Spinal cord (tissue), 10 donors: Measurements from ENCODE around the gene SUSD2. TPM values are rescaled to one million over a fixed set of nuclear protein-coding genes. Genes with fewer than 3 reads are reported as not detected.

Experiments
- DNase-seq, 6 donors: peaks; one replicate each; pipeline versions ENCODE4 v3.0.0 to v3.0.0-alpha.2; 2013 to 2015; ENCODE audit warnings: low spot score in 6 of 6, low read depth in 4 of 6
- H3K27ac ChIP-seq: one replicate; pipeline ENCODE4 v1.5.1; 2013; ENCODE audit warnings: low read depth, low read length, control low read depth
- H3K27me3 ChIP-seq: one replicate; pipeline ENCODE4 v1.6.1; 2013; ENCODE audit warnings: low read length; ENCODE audit not compliant: control insufficient read depth, insufficient read depth
- H3K36me3 ChIP-seq: one replicate; pipeline ENCODE4 v1.6.1; 2013; ENCODE audit warnings: low read length; ENCODE audit not compliant: control insufficient read depth, insufficient read depth
- H3K4me1 ChIP-seq: one replicate; pipeline ENCODE4 v1.6.1; 2013; ENCODE audit warnings: low read length; ENCODE audit not compliant: control insufficient read depth, insufficient read depth
- H3K4me3 ChIP-seq: one replicate; pipeline ENCODE4 v1.5.1; 2013; ENCODE audit warnings: low read depth, low read length, control low read depth
- H3K9me3 ChIP-seq: one replicate; pipeline ENCODE4 v1.6.1; 2013; ENCODE audit warnings: low read length; ENCODE audit not compliant: control insufficient read depth, insufficient read depth
- WGBS: methylation state at CpG from one replicate; pipeline ENCODE4 v1.1.5; 2013; ENCODE audit warnings: missing lambda C conversion rate; ENCODE audit not compliant: insufficient coverage; 5-methylcytosine and 5-hydroxymethylcytosine counted together
- polyA plus RNA-seq, 2 donors: library from polyadenylated mRNA; unstranded; fragments of 120-200 nt; gene quantifications; one replicate each; pipeline ENCODE4 v1.2.1, GENCODE V29; 2013; ENCODE audit not compliant: insufficient read length in 2 of 2
- total RNA-seq, 2 donors: library from RNA; depleted of rRNA in 1 of 2; stranded (reverse); fragments of 120-200 nt in 1 of 2; fragments of >200 nt in 1 of 2; gene quantifications; one replicate each; pipeline versions ENCODE4 v1.2.3 to v1.2.4, GENCODE V29; 2013 to 2014
- donor health status: healthy.

Gene SUSD2
- total and polyA plus RNA-seq, 4 donors: 4.9 to 21.4 (median 16.0) TPM

GRCh38 chr22:24160546-24160945, 20.7 kb upstream of the SUSD2 start:
- Histone ChIP-seq H3K9me3 (no peaks in the 10 kb centered on the region), H3K27ac (no peak overlapping the region), H3K27me3 (peaks cover 1% of the 10 kb centered on the region), H3K4me1 (peaks cover 48% of the 10 kb centered on the region), H3K36me3 (peaks cover 62% of the 10 kb centered on the region), H3K4me3 (no peak overlapping the region)
- DNase-seq: no peak
- 95% methylated on average over 6 of the region's 6 CpGs for WGBS

DNA sequence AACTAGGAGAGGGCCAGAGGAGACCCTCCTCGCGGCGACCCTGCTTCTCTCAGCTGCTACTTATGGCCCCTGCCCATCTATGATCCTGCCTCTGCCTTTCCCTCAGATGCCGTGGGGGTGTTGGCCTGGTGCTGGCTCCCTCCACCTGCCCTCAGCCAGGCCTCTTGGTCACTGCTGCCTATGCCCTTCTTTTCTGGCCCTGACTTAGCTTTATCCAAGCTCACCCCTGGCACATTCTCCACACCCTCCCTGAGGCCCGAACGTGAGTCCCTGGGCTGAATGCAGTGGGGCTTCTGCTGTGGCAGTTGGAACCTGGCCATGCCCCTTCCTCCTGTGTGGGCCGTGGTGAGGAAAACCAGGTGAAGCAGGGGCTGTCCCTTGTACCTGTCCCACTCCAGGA, 19.8 kb upstream of the SUSD2 start:
- Histone ChIP-seq H3K4me3 (no peak overlapping the region), H3K36me3 (peaks cover 70% of the 10 kb centered on the region), H3K9me3 (no peaks in the 10 kb centered on the region), H3K4me1 (peaks cover 44% of the 10 kb centered on the region), H3K27ac (no peak overlapping the region), H3K27me3 (no peaks in the 10 kb centered on the region)
- no peak for DNase-seq
- 70% methylated on average over 4 of the region's 7 CpGs for WGBS

DNA sequence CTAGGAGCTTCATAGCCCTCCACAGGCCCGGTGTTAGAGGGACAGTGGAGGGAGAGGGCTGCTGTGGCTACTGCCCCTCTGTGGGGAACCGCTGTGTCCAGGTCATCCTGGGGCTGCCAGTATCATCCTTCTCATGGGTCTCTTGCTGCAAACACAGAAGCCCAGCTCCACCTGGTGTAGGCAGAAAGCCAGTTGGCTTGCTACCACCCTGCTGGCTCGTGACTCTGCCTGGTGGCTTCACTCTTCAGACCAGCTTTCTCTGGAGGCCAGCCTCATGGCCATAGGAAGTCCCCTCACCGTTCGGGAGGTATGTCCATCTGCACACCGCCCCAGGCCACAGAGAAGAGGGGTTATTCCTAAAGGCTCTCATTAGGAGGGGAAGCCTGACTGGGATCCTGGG, 19.4 kb upstream of the SUSD2 start:
- no peak overlapping the region for H3K27ac ChIP-seq
- peak in 1 of 6 donors; percentile 36 for DNase-seq
- WGBS: 70% methylated on average over 3 of the region's 6 CpGs
- no peaks in the 10 kb centered on the region for H3K27me3 ChIP-seq
- H3K9me3 ChIP-seq: no peaks in the 10 kb centered on the region
- peaks cover 40% of the 10 kb centered on the region for H3K4me1 ChIP-seq
- H3K4me3 ChIP-seq: no peak overlapping the region
- peaks cover 74% of the 10 kb centered on the region for H3K36me3 ChIP-seq

GRCh38 chr22:24162436-24162835, 18.9 kb upstream of the SUSD2 start:
- Histone ChIP-seq H3K4me3 (no peak overlapping the region), H3K4me1 (peaks cover 34% of the 10 kb centered on the region), H3K27ac (no peak overlapping the region), H3K27me3 (no peaks in the 10 kb centered on the region), H3K9me3 (no peaks in the 10 kb centered on the region), H3K36me3 (peaks cover 77% of the 10 kb centered on the region)
- DNase-seq: peak in 2 of 6 donors; percentile 25 to 55
- 33% methylated on average over 6 of the region's 6 CpGs for WGBS

- H3K27me3 ChIP-seq: no peaks in the 10 kb centered on the region
- no peaks in the 10 kb centered on the region for H3K9me3 ChIP-seq
- peaks cover 83% of the 10 kb centered on the region for H3K36me3 ChIP-seq
- DNase-seq: no peak
- peaks cover 27% of the 10 kb centered on the region for H3K4me1 ChIP-seq
- no peak overlapping the region for H3K27ac ChIP-seq
- 95% methylated on average over 10 of the region's 10 CpGs for WGBS
- no peak overlapping the region for H3K4me3 ChIP-seq
Measured at GRCh38 chr22:24164243-24164642, 17.0 kb upstream of the SUSD2 start.

GRCh38 chr22:24164940-24165339, 16.3 kb upstream of the SUSD2 start:
- Histone ChIP-seq H3K9me3 (no peaks in the 10 kb centered on the region), H3K27me3 (no peaks in the 10 kb centered on the region), H3K4me1 (peaks cover 27% of the 10 kb centered on the region), H3K36me3 (peaks cover 83% of the 10 kb centered on the region), H3K4me3 (no peak overlapping the region), H3K27ac (no peak overlapping the region)
- no peak for DNase-seq
- 88% methylated on average over 5 of the region's 6 CpGs for WGBS

GRCh38 chr22:24165673-24166072, 15.6 kb upstream of the SUSD2 start:
- 92% methylated on average over 5 of the region's 5 CpGs for WGBS
- H3K9me3 ChIP-seq: no peaks in the 10 kb centered on the region
- peaks cover 83% of the 10 kb centered on the region for H3K36me3 ChIP-seq
- DNase-seq: no peak
- no peaks in the 10 kb centered on the region for H3K27me3 ChIP-seq
- no peak overlapping the region for H3K4me3 ChIP-seq
- peaks cover 31% of the 10 kb centered on the region for H3K4me1 ChIP-seq
- H3K27ac ChIP-seq: no peak overlapping the region

- no peak overlapping the region for H3K4me3 ChIP-seq
- 95% methylated on average over 15 of the region's 20 CpGs for WGBS
Measured at GRCh38 chr22:24166811-24167210, 14.5 kb upstream of the SUSD2 start.

DNA sequence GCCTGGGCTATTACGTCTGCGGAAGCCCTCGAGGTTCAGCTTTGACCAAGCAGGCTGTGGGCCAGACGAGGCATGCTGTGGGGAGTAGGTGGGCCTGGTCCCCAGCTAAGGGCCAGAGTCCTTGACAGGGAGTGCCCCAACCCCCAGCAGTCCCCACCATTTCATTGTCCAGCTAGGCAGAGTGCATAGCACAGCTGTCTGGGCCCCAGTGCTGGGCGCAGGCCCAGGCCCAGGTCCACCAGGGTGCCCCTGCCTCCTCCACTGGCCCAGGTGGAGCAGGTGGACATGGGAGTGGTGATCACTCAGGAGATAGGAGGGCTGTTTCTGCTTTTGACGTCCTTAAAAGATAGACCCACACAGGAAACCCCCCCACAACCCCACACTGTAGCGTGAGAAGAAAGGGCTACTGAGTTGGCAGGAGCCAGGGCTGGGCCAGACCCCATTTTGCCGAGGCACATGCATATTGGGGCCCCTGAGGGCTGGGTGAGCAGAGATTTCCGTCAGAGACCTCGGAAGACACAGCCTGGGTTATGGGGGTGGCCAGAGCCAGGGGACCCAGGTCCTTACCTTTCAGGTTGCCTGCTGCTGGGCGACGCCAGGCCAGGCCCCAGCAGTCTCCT, 11.7 kb upstream of the SUSD2 start:
- no peak overlapping the region for H3K27ac ChIP-seq
- H3K4me1 ChIP-seq: peaks cover 6% of the 10 kb centered on the region
- peaks cover 98% of the 10 kb centered on the region for H3K36me3 ChIP-seq
- H3K9me3 ChIP-seq: no peaks in the 10 kb centered on the region
- WGBS: 88% methylated on average over 6 of the region's 12 CpGs
- no peaks in the 10 kb centered on the region for H3K27me3 ChIP-seq
- H3K4me3 ChIP-seq: no peak overlapping the region
- DNase-seq: no peak

More at GRCh38 chr22:24166811-24167210, 14.5 kb upstream of the SUSD2 start:
- Histone ChIP-seq H3K9me3 (no peaks in the 10 kb centered on the region), H3K27ac (no peak overlapping the region), H3K36me3 (peaks cover 88% of the 10 kb centered on the region), H3K27me3 (no peaks in the 10 kb centered on the region), H3K4me1 (peaks cover 25% of the 10 kb centered on the region)
- DNase-seq: no peak

- no peak overlapping the region for H3K4me3 ChIP-seq
- H3K36me3 ChIP-seq: peaks cover 98% of the 10 kb centered on the region
- H3K27ac ChIP-seq: no peak overlapping the region
- H3K9me3 ChIP-seq: no peaks in the 10 kb centered on the region
- no peaks in the 10 kb centered on the region for H3K27me3 ChIP-seq
- peaks cover 11% of the 10 kb centered on the region for H3K4me1 ChIP-seq
- WGBS: 55% methylated on average over 12 of the region's 12 CpGs
- peak in 1 of 6 donors; percentile 50 for DNase-seq
Measured at GRCh38 chr22:24170188-24170587, 11.1 kb upstream of the SUSD2 start.
